Measurements from ENCODE around the gene KRTAP10-4.

GRCh38 chr21:44525391-44526095 is 48.0 kb upstream of the KRTAP10-4 start:
- TF ChIP-seq CTCF (IDR thresholded peaks at IDR 0.05), result no peak
- no peak for TF ChIP-seq EZH2 (IDR thresholded peaks at IDR 0.05; ENCODE audit: borderline replicate concordance, insufficient read depth, low read depth, low read length, poor library complexity, severe bottlenecking)
